Lower leg skin (tissue), 4 donors: ENCODE measurements around the gene MVK. TPM values are rescaled to one million over a fixed set of nuclear protein-coding genes. Genes with fewer than 3 reads are reported as not detected.
A peak's percentile ranks its signal among the peaks of the same experiment; 100 is the strongest.

Experiments used
- DNase-seq, 2 donors: peaks; one replicate each; pipeline ENCODE4 v3.0.0-alpha.2; 2019; ENCODE audit warnings: low spot score in 2 of 2
- H3K4me3 ChIP-seq: fragments of 200-600 bp; sonication (generic); 2 replicates; pipeline ENCODE4 v1.5.1; 2017; ENCODE audit warnings: mild to moderate bottlenecking, low read depth; ENCODE audit not compliant: poor library complexity, severe bottlenecking
- POLR2A ChIP-seq, 2 donors: fragments of 450-650 bp; IDR thresholded peaks; one replicate each; pipeline ENCODE4 v1.6.1; 2016 to 2017; ENCODE audit warnings: antibody characterized with exemption in 2 of 2, mild to moderate bottlenecking in 1 of 2, moderate library complexity in 1 of 2
- WGBS, 2 donors: methylation state at CpG; one replicate each; pipeline ENCODE4 v1.1.5; 2018; 5-methylcytosine and 5-hydroxymethylcytosine counted together
- intact Hi-C: fragments of 100-400 bp; cut with DNase I; formaldehyde crosslinking; loops from one replicate; pipeline ENCODE4 v1.15.0; 2023; ENCODE audit warnings: low total_unique reads
- total RNA-seq, 4 donors: library from RNA; depleted of rRNA; stranded (reverse); fragments of >200 nt; gene quantifications; one replicate each; pipeline ENCODE4 v1.1.0, GENCODE V29; 2016
- TF ChIP-seq, protein P1 (sequence below), 3 donors: fragments of 450-650 bp; IDR thresholded peaks; one replicate each; pipeline ENCODE4 v1.5.1; 2016; ENCODE audit warnings: antibody characterized with exemption in 3 of 3, mild to moderate bottlenecking in 3 of 3, moderate library complexity in 2 of 3

MVK gene
- total RNA-seq, 4 donors from 2014 or later: 50.1 to 71.9 (median 61.9) TPM

DNA sequence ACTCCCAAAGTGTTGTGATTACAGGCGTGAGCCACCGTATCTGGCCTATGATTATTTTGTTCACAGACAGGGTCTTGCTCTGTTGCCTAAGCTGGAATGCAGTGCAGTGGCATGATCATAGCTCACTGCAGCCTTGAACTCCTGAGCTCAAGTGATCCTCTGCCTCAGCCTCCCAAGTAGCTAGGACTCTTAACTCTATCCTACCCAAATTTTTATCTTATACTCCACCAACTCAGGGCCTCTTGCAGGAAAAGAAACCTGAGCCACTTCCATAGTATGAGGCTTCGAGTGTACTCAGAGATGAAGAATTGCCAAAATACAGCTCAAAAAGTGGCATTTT, 1.1 kb upstream of the MVK start:
- 71 to 78% methylated on average over 3 of the region's 3 CpGs for WGBS, 2 donors
- no peak for DNase-seq
- TF ChIP-seq, protein P1, sequence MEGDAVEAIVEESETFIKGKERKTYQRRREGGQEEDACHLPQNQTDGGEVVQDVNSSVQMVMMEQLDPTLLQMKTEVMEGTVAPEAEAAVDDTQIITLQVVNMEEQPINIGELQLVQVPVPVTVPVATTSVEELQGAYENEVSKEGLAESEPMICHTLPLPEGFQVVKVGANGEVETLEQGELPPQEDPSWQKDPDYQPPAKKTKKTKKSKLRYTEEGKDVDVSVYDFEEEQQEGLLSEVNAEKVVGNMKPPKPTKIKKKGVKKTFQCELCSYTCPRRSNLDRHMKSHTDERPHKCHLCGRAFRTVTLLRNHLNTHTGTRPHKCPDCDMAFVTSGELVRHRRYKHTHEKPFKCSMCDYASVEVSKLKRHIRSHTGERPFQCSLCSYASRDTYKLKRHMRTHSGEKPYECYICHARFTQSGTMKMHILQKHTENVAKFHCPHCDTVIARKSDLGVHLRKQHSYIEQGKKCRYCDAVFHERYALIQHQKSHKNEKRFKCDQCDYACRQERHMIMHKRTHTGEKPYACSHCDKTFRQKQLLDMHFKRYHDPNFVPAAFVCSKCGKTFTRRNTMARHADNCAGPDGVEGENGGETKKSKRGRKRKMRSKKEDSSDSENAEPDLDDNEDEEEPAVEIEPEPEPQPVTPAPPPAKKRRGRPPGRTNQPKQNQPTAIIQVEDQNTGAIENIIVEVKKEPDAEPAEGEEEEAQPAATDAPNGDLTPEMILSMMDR (IDR thresholded peaks at IDR 0.05): no peak
- TF ChIP-seq POLR2A (IDR thresholded peaks at IDR 0.05): no peak
- intact Hi-C loops: no loop called here
- no peak overlapping the region for H3K4me3 ChIP-seq

DNA sequence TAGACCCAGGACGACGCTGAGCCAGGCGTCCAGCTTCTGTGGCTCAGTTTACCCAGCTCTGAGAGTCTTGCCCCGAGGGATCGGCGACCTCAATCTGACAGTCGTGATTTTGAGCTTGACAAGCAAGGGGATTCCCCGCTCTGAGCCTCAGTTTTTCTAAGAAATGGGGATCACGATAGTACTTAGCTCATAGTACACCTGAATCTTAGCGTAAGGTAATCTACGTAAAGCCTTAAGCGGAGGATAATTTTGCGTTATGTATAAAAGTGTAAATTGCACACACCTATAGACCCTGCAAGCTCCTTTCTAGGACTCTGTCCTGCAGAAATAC, 285 bp downstream of the MVK start:
- no peak for DNase-seq
- peak overlapping the region; percentile 59 for H3K4me3 ChIP-seq
- TF ChIP-seq, protein P1 (IDR thresholded peaks at IDR 0.05): no peak
- TF ChIP-seq POLR2A (IDR thresholded peaks at IDR 0.05): no peak
- WGBS, 2 donors: 0% methylated on average over 11 to 13 of the region's 13 CpGs
- intact Hi-C loops: no loop called here

DNA sequence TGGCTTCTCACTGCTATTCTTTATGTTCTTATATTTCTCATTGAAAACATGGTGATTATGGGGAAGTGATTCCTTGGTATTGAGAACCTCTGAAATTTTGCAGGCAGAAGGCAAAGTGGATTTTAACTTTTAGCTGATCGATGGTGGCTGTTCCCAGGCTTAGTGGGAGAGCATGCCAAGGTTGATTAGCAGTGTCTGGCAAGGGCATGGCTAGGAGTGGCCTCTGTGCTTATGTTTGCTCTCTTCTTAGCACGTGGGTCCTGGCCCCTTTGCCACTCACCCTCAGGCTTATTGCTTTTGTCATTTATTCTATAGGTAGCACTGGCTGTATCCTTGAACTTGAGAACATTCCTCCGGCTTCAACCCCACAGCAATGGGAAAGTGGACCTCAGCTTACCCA, 2.1 kb downstream of the MVK start:
- no peak for DNase-seq
- 63 to 79% methylated on average over 3 of the region's 3 CpGs for WGBS, 2 donors
- H3K4me3 ChIP-seq: no peak overlapping the region
- TF ChIP-seq POLR2A (IDR thresholded peaks at IDR 0.05): no peak
- TF ChIP-seq, protein P1 (IDR thresholded peaks at IDR 0.05): no peak
- intact Hi-C loops: no loop called here

DNA sequence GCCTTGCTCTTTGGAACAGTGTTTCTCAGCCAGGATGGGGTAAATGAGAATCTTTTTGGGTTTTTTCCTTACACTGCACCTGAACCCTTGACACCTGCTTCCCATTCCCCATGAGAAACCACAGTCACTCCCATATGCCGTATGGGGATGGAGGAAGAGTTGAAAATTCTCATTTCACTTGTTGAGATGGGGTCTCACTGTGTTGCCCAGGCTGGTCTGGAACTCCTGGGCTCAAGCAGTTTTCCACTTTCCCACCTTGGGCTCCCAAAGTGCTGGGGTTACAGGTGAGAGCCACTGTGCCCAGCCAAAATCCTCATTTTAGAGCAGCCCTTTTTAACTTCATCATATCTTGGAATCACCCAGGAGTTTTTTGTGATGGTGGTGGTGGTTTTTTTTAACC, 3.7 kb downstream of the MVK start:
- DNase-seq: no peak
- no peak for TF ChIP-seq POLR2A (IDR thresholded peaks at IDR 0.05)
- TF ChIP-seq, protein P1 (IDR thresholded peaks at IDR 0.05): no peak
- intact Hi-C loops: no loop called here
- H3K4me3 ChIP-seq: no peak overlapping the region
- 89 to 93% methylated on average over 1 of the region's 1 CpG for WGBS, 2 donors

DNA sequence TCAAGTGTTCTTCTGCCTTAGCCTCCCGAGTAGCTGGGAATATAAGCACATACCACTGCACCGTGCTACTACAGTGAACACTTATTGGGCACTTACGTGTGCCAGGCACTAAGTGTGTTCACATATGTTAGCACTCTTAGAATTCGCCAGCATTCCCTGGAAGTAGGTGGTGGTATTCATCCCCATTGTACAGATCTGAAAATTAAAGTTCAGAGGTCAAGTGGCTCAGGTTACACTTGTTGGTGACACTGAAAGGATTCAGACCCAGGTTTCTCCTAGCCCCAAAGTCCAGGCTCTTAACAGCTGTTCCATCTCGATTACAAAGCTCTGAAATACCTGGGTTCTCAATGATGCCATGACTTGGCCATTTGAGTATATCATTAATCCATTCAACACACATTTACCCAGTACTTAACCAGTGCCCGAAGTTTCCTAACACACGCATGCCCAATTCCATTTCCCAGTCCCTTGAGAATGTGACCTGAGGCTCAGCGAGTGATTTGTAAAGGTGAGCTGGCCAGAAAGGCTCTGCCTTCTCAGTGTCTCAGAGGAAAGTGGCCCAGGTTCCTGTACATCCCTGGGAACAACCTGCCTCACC, 4.8 kb downstream of the MVK start:
- 84 to 90% methylated on average over 8 of the region's 8 CpGs for WGBS, 2 donors
- no peak for DNase-seq
- H3K4me3 ChIP-seq: no peak overlapping the region
- intact Hi-C loops: no loop called here
- TF ChIP-seq, protein P1 (IDR thresholded peaks at IDR 0.05): no peak
- no peak for TF ChIP-seq POLR2A (IDR thresholded peaks at IDR 0.05)

DNA sequence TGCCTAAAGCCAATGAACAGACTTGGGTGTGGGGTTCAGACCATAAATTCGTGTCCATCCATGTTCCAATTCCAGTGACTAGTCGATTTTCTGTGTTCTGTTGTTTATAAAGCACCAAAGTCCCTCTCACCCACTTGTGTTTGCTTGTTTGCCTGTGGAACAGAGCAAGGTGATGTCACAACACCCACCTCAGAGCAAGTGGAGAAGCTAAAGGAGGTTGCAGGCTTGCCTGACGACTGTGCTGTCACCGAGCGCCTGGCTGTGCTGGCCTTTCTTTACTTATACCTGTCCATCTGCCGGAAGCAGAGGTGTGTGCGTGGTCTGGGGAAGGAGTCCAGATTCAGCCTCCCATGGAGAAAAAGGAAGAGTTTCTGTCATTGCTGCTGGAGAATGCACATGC, 6.0 kb downstream of the MVK start:
- TF ChIP-seq, protein P1 (IDR thresholded peaks at IDR 0.05): no peak
- no peak for TF ChIP-seq POLR2A (IDR thresholded peaks at IDR 0.05)
- H3K4me3 ChIP-seq: no peak overlapping the region
- 88 to 92% methylated on average over 7 of the region's 7 CpGs for WGBS, 2 donors
- no peak for DNase-seq
- intact Hi-C loops: no loop called here
